Measurements from ENCODE around the gene CNFN.

CNFN gene, protein sequence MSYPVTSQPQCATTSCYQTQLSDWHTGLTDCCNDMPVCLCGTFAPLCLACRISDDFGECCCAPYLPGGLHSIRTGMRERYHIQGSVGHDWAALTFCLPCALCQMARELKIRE

DNA sequence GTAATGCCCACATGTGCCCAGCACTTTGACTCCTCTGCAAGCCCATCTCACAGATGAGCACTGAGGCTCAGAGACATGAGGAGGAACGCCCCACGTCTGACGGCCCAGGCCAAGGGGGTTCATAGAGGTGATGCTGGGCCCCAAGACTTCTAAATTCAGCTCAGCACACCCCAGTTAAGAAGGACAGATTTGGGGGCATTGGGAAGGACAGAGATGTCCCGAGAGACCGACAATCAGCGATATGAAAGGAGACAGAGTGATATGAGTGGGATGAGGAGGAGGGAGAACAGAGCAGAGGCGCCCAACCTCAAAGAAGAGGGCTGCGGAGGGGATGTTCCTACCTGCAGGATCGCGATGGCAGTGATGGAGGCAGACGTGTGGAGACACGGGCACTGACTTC is at the start of gene CNFN:
TSS of gene CNFN (minus strand) at position 399 of the 400 bp plus-strand sequence. CDS start 1,260 bp downstream, outside the sequence.
- Histone ChIP-seq H3K4me2 (no peak within 1 kb of the TSS), H4K20me1 (ENCODE audit: insufficient read depth) (no peaks in the 10 kb centered on the region), H3K4me1 (ENCODE audit: low read depth, poor library complexity, severe bottlenecking) (peaks cover 5% of the 10 kb centered on the region), H3K4me3 (IDR thresholded peaks at IDR 0.05; ENCODE audit: insufficient read depth, low read depth, low read length) (no peak within 1 kb of the TSS), H3K27ac (no peak within 1 kb of the TSS), H3K36me3 (ENCODE audit: insufficient read depth) (no peaks in the 10 kb centered on the region), H3K79me2 (ENCODE audit: insufficient read depth, low read depth) (no peaks in the 10 kb centered on the region), H3K27me3 (ENCODE audit: insufficient read depth, low read depth) (peaks cover 42% of the 10 kb centered on the region), H3K9ac (no peak within 1 kb of the TSS), H2AFZ (ENCODE audit: low read depth) (no peak within 1 kb of the TSS)
- TF ChIP-seq, protein P1, sequence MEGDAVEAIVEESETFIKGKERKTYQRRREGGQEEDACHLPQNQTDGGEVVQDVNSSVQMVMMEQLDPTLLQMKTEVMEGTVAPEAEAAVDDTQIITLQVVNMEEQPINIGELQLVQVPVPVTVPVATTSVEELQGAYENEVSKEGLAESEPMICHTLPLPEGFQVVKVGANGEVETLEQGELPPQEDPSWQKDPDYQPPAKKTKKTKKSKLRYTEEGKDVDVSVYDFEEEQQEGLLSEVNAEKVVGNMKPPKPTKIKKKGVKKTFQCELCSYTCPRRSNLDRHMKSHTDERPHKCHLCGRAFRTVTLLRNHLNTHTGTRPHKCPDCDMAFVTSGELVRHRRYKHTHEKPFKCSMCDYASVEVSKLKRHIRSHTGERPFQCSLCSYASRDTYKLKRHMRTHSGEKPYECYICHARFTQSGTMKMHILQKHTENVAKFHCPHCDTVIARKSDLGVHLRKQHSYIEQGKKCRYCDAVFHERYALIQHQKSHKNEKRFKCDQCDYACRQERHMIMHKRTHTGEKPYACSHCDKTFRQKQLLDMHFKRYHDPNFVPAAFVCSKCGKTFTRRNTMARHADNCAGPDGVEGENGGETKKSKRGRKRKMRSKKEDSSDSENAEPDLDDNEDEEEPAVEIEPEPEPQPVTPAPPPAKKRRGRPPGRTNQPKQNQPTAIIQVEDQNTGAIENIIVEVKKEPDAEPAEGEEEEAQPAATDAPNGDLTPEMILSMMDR (conservative IDR thresholded peaks at IDR 0.05; ENCODE audit: low read depth, low read length) = no peak

DNA sequence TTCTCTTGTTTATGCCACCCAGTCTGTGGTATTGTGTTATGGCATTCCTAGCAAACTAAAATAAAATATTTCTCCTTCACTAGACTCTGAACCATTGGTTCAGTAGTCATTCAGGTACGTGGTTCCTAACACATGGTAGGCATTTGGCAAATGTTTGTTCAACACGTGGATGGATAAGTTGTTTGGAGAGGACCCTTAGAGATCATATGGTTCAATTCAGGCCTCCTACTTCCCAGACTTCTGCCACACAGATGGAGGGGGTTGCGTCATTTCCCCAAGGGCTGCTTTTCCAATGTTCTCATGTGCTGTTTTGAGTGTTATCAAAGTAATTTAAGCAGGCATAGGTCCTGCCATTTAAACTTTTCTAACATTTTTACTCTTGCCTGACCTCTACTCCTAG is 45.9 kb upstream of the CNFN start:
- no peak overlapping the region for H3K4me3 ChIP-seq (IDR thresholded peaks at IDR 0.05; ENCODE audit: insufficient read depth, low read depth, low read length)
- H3K4me2 ChIP-seq = no peak overlapping the region

DNA sequence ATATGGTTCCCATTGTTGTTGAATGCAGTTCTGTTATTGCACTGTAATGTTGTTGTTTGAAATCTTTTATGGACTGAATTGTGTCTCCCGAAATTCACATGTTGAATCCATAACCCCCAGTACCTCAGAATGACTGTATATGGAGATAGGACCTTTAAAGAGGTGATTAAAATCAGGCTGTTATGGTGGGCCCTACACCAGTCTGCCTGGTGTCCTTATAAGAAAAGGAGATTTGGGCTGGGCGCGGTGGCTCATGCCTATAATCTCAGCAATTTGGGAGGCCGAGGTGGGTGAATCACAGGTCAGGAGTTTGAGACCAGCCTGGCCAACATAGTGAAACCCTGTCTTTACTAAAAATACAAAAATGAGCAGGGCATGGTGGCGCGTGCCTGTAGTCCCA is 45.2 kb upstream of the CNFN start:
- no peak overlapping the region for H3K4me3 ChIP-seq (IDR thresholded peaks at IDR 0.05; ENCODE audit: insufficient read depth, low read depth, low read length)
- no peak overlapping the region for H2AFZ ChIP-seq (ENCODE audit: low read depth)
- H4K20me1 ChIP-seq (ENCODE audit: insufficient read depth) = no peaks in the 10 kb centered on the region
- peaks cover 4% of the 10 kb centered on the region for H3K4me1 ChIP-seq (ENCODE audit: low read depth, poor library complexity, severe bottlenecking)
- H3K27me3 ChIP-seq (ENCODE audit: insufficient read depth, low read depth) = no peaks in the 10 kb centered on the region
- TF ChIP-seq, protein P1 (conservative IDR thresholded peaks at IDR 0.05; ENCODE audit: low read depth, low read length) = no peak
- H3K27ac ChIP-seq = no peak overlapping the region
- no peaks in the 10 kb centered on the region for H3K79me2 ChIP-seq (ENCODE audit: insufficient read depth, low read depth)
- no peak overlapping the region for H3K9ac ChIP-seq
- no peak overlapping the region for H3K4me2 ChIP-seq
- H3K36me3 ChIP-seq (ENCODE audit: insufficient read depth) = no peaks in the 10 kb centered on the region

More for the DNA sequence above, 45.9 kb upstream of the CNFN start:
- H3K79me2 ChIP-seq (ENCODE audit: insufficient read depth, low read depth) = no peaks in the 10 kb centered on the region
- H3K9ac ChIP-seq = no peak overlapping the region
- no peaks in the 10 kb centered on the region for H3K36me3 ChIP-seq (ENCODE audit: insufficient read depth)
- TF ChIP-seq, protein P1 (conservative IDR thresholded peaks at IDR 0.05; ENCODE audit: low read depth, low read length) = no peak
- H2AFZ ChIP-seq (ENCODE audit: low read depth) = no peak overlapping the region
- H4K20me1 ChIP-seq (ENCODE audit: insufficient read depth) = no peaks in the 10 kb centered on the region
- H3K27ac ChIP-seq = no peak overlapping the region
- H3K27me3 ChIP-seq (ENCODE audit: insufficient read depth, low read depth) = no peaks in the 10 kb centered on the region
- peaks cover 4% of the 10 kb centered on the region for H3K4me1 ChIP-seq (ENCODE audit: low read depth, poor library complexity, severe bottlenecking)

DNA sequence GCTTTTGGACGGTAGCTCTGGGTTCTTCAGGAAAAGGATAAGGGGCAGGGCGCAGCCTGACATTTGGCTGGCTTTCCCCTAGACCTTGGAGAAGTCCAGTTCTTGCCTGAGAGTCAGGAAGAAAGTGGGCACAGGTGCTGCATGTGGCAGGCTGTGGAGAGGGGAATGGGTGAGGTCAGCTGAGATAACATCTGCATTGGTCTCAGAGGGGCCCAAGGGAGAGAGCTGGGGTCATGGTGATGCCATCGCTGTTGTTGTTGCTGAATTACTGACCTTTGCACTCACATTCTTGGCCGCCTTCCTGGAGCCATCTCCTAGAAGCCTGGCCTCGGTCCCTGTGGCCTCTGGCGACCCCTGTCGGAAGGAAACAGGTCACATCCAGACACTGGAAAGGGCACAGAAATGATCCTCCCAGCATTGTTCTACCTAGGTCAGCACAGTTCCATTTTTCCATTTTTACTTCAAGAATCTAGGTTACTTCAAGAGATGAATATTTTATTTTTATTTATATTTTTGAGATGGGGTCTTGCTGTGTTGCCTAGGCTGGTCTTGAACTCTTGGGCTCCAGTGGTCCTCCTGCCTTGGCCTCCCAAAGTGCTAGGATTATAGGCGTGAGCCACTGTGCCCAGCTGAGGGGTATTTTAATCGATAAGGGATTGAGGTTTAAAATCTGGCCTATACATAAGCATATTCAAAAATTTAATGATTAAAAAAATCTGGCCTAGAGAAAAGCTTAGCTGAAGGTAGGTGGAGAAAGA is 43.6 kb upstream of the CNFN start:
- H4K20me1 ChIP-seq (ENCODE audit: insufficient read depth) = no peaks in the 10 kb centered on the region
- H3K4me2 ChIP-seq = no peak overlapping the region
- peak overlapping the region; percentile 50 for H2AFZ ChIP-seq (ENCODE audit: low read depth)
- H3K27me3 ChIP-seq (ENCODE audit: insufficient read depth, low read depth) = no peaks in the 10 kb centered on the region
- TF ChIP-seq, protein P1 (conservative IDR thresholded peaks at IDR 0.05; ENCODE audit: low read depth, low read length) = peak; percentile 81
- H3K36me3 ChIP-seq (ENCODE audit: insufficient read depth) = no peaks in the 10 kb centered on the region
- H3K4me1 ChIP-seq (ENCODE audit: low read depth, poor library complexity, severe bottlenecking) = peaks cover 4% of the 10 kb centered on the region
- no peak overlapping the region for H3K4me3 ChIP-seq (IDR thresholded peaks at IDR 0.05; ENCODE audit: insufficient read depth, low read depth, low read length)
- H3K79me2 ChIP-seq (ENCODE audit: insufficient read depth, low read depth) = no peaks in the 10 kb centered on the region
- H3K27ac ChIP-seq = no peak overlapping the region
- H3K9ac ChIP-seq = no peak overlapping the region

Data from KMS-11 (cell line).